HUES64 (cell line): Measurements from ENCODE around the gene MLNR. TPM values are rescaled to one million over a fixed set of nuclear protein-coding genes. Genes with fewer than 3 reads are reported as not detected.

Source experiments
- H3K27ac ChIP-seq: 2 replicates; pipeline ENCODE4 v1.7.0; 2013; ENCODE audit warnings: low read depth, low read length, inconsistent platforms
- H3K27me3 ChIP-seq: 2 replicates; pipeline ENCODE4 v1.6.1; 2013; ENCODE audit warnings: mild to moderate bottlenecking, low read length; ENCODE audit not compliant: insufficient read depth
- H3K36me3 ChIP-seq: 2 replicates; pipeline ENCODE4 v1.6.1; 2013; ENCODE audit warnings: mild to moderate bottlenecking, low read length; ENCODE audit not compliant: insufficient read depth
- H3K4me1 ChIP-seq: 2 replicates; pipeline ENCODE4 v1.6.1; 2013; ENCODE audit warnings: mild to moderate bottlenecking, low read length, moderate library complexity; ENCODE audit not compliant: insufficient read depth
- H3K4me3 ChIP-seq: 2 replicates; pipeline ENCODE4 v1.5.1; 2013; ENCODE audit warnings: mild to moderate bottlenecking, low read length, moderate library complexity
- H3K9ac ChIP-seq: 2 replicates; pipeline ENCODE4 v1.6.1; 2013; ENCODE audit warnings: mild to moderate bottlenecking, low read depth, low read length
- H3K9me3 ChIP-seq: 2 replicates; pipeline ENCODE4 v1.6.1; 2013; ENCODE audit warnings: low read depth, low read length; ENCODE audit not compliant: insufficient read depth
- WGBS: fragments of 150-250, 120-280 bp; methylation state at CpG from one replicate; pipeline ENCODE4 v1.1.7; 2013; ENCODE audit warnings: missing lambda C conversion rate; 5-methylcytosine and 5-hydroxymethylcytosine counted together
- polyA plus RNA-seq, 2 experiments: library from polyadenylated mRNA; stranded (reverse); fragments of 50-300 nt; gene quantifications; one replicate each; pipeline ENCODE4 v1.2.3, GENCODE V29; 2013

The MLNR gene
- not detected for polyA plus RNA-seq (2013, experiment 1 of 2)
- polyA plus RNA-seq (2013, experiment 2 of 2) = not detected

GRCh38 chr13:49220036-49220855 is at the start of gene MLNR:
Gene MLNR, plus strand, starts transcription at chr13:49220338. Its CDS starts 0 bp downstream, at chr13:49220338.
- Histone ChIP-seq H3K36me3 (no peaks in the 10 kb centered on the region), H3K9ac (no peak within 1 kb of the TSS), H3K27ac (no peak within 1 kb of the TSS), H3K9me3 (no peaks in the 10 kb centered on the region), H3K27me3 (peaks cover 95% of the 10 kb centered on the region), H3K4me3 (peak within 1 kb of the TSS; percentile 53), H3K4me1 (peaks cover 7% of the 10 kb centered on the region)
- 3% methylated on average over 111 of the region's 111 CpGs for WGBS

GRCh38 chr13:49171359-49171758 is 48.8 kb upstream of the MLNR start:
- H3K4me3 ChIP-seq = no peak overlapping the region
- H3K27me3 ChIP-seq = no peaks in the 10 kb centered on the region
- no peaks in the 10 kb centered on the region for H3K9me3 ChIP-seq
- H3K27ac ChIP-seq = no peak overlapping the region
- H3K9ac ChIP-seq = no peak overlapping the region
- H3K4me1 ChIP-seq = no peaks in the 10 kb centered on the region
- H3K36me3 ChIP-seq = peaks cover 88% of the 10 kb centered on the region

- peaks cover 24% of the 10 kb centered on the region; the same call in 1 of the 2 replicates for H3K4me1 ChIP-seq
- no peak overlapping the region for H3K4me3 ChIP-seq
- WGBS = 82% methylated on average over 1 of the region's 1 CpG
- H3K27ac ChIP-seq = peak overlapping the region; percentile 5; the same call in 1 of the 2 replicates
- peaks cover 74% of the 10 kb centered on the region for H3K36me3 ChIP-seq
- no peaks in the 10 kb centered on the region for H3K9me3 ChIP-seq
- H3K9ac ChIP-seq = no peak overlapping the region
- no peaks in the 10 kb centered on the region for H3K27me3 ChIP-seq
Measured at GRCh38 chr13:49183672-49184325, 36.3 kb upstream of the MLNR start.

GRCh38 chr13:49184621-49185020 is 35.5 kb upstream of the MLNR start:
- H3K9me3 ChIP-seq = no peaks in the 10 kb centered on the region
- no peak overlapping the region for H3K9ac ChIP-seq
- no peak overlapping the region for H3K4me3 ChIP-seq
- peaks cover 24% of the 10 kb centered on the region; the same call in 1 of the 2 replicates for H3K4me1 ChIP-seq
- 53% methylated on average over 4 of the region's 4 CpGs for WGBS
- peak overlapping the region; percentile 37; the same call in 1 of the 2 replicates for H3K27ac ChIP-seq
- H3K27me3 ChIP-seq = no peaks in the 10 kb centered on the region
- H3K36me3 ChIP-seq = peaks cover 72% of the 10 kb centered on the region

- no peak overlapping the region for H3K9ac ChIP-seq
- H3K27ac ChIP-seq = peak overlapping the region; percentile 37; the same call in 1 of the 2 replicates
- H3K36me3 ChIP-seq = peaks cover 70% of the 10 kb centered on the region
- no peaks in the 10 kb centered on the region for H3K27me3 ChIP-seq
- H3K4me3 ChIP-seq = no peak overlapping the region
- no peaks in the 10 kb centered on the region for H3K9me3 ChIP-seq
- H3K4me1 ChIP-seq = peaks cover 24% of the 10 kb centered on the region; the same call in 1 of the 2 replicates
- no CpG with 5 or more reads among the region's 1 CpG for WGBS
Measured at GRCh38 chr13:49185264-49185663, 34.9 kb upstream of the MLNR start.

- peaks cover 79% of the 10 kb centered on the region for H3K36me3 ChIP-seq
- H3K4me3 ChIP-seq = no peak overlapping the region
- H3K27me3 ChIP-seq = no peaks in the 10 kb centered on the region
- H3K9me3 ChIP-seq = no peaks in the 10 kb centered on the region
- 90% methylated on average over 2 of the region's 2 CpGs for WGBS
- H3K27ac ChIP-seq = no peak overlapping the region
- H3K9ac ChIP-seq = no peak overlapping the region
- no peaks in the 10 kb centered on the region for H3K4me1 ChIP-seq
Measured at GRCh38 chr13:49190901-49191300, 29.2 kb upstream of the MLNR start.

GRCh38 chr13:49206641-49207040 is 13.5 kb upstream of the MLNR start:
- H3K9ac ChIP-seq = no peak overlapping the region

GRCh38 chr13:49208619-49209018 is 11.5 kb upstream of the MLNR start:
- Histone ChIP-seq H3K4me3 (no peak overlapping the region), H3K36me3 (peaks cover 68% of the 10 kb centered on the region), H3K4me1 (no peaks in the 10 kb centered on the region), H3K9me3 (no peaks in the 10 kb centered on the region), H3K9ac (no peak overlapping the region), H3K27ac (no peak overlapping the region), H3K27me3 (no peaks in the 10 kb centered on the region)
- whole genome bisulfite sequencing = 97% methylated on average over 4 of the region's 4 CpGs

More at GRCh38 chr13:49206641-49207040, 13.5 kb upstream of the MLNR start:
- Histone ChIP-seq H3K27me3 (no peaks in the 10 kb centered on the region), H3K36me3 (peaks cover 88% of the 10 kb centered on the region), H3K9me3 (no peaks in the 10 kb centered on the region), H3K4me1 (no peaks in the 10 kb centered on the region), H3K4me3 (no peak overlapping the region), H3K27ac (no peak overlapping the region)
- 90% methylated on average over 3 of the region's 3 CpGs for WGBS

GRCh38 chr13:49210114-49210513 is 10.0 kb upstream of the MLNR start:
- WGBS = 100% methylated on average over 1 of the region's 1 CpG
- Histone ChIP-seq H3K4me3 (no peak overlapping the region), H3K27me3 (no peaks in the 10 kb centered on the region), H3K4me1 (peaks cover 10% of the 10 kb centered on the region), H3K9me3 (no peaks in the 10 kb centered on the region), H3K27ac (no peak overlapping the region), H3K9ac (no peak overlapping the region), H3K36me3 (peaks cover 53% of the 10 kb centered on the region)

- Histone ChIP-seq H3K4me1 (peaks cover 12% of the 10 kb centered on the region), H3K36me3 (peaks cover 48% of the 10 kb centered on the region), H3K4me3 (no peak overlapping the region), H3K27me3 (no peaks in the 10 kb centered on the region), H3K27ac (no peak overlapping the region), H3K9me3 (no peaks in the 10 kb centered on the region), H3K9ac (no peak overlapping the region)
- 95% methylated on average over 5 of the region's 5 CpGs for WGBS
Measured at GRCh38 chr13:49210669-49211068, 9.5 kb upstream of the MLNR start.

GRCh38 chr13:49213539-49213938 is 6.6 kb upstream of the MLNR start:
- no peak overlapping the region for H3K27ac ChIP-seq
- 88% methylated on average over 1 of the region's 1 CpG for WGBS
- peaks cover 19% of the 10 kb centered on the region; the same call in 1 of the 2 replicates for H3K36me3 ChIP-seq
- no peak overlapping the region for H3K9ac ChIP-seq
- H3K4me3 ChIP-seq = no peak overlapping the region
- H3K4me1 ChIP-seq = peaks cover 12% of the 10 kb centered on the region
- H3K9me3 ChIP-seq = no peaks in the 10 kb centered on the region
- H3K27me3 ChIP-seq = peaks cover 28% of the 10 kb centered on the region
